ENCODE data around the gene CLINT1. TPM values are rescaled to one million over a fixed set of nuclear protein-coding genes. Genes with fewer than 3 reads are reported as not detected.

CLINT1 gene
- total and polyA plus RNA-seq, 2 experiments from 2014 or later: 71.7 to 101 TPM

DNA sequence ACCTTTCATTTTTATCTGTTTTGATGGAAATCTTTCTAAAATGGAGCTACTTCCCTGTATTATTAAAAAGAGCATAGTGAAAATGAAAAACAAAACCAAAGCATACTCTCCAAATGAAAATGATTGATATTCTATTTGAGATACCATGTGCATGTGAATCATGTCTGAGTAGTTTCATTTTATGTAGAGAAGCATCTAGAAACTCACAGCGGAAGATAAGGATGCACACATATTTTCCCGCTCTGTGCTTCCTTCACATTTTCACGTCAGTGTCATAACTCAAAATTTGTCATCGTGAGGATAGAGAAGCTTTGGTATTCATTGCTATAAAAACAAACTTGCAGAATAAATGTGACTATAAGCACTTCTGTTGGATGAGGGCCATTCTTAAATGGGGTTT, 34.0 kb upstream of the CLINT1 start:
- Histone ChIP-seq H3K4me2 (no peak overlapping the region), H3K36me3 (ENCODE audit: insufficient read depth) (no peaks in the 10 kb centered on the region), H3K27me3 (ENCODE audit: insufficient read depth) (no peaks in the 10 kb centered on the region), H2AFZ (no peak overlapping the region), H3K79me2 (replicated peaks; ENCODE audit: insufficient read depth) (no peaks in the 10 kb centered on the region), H3K27ac (ENCODE audit: low read depth) (no peak overlapping the region), H3K4me1 (ENCODE audit: insufficient read depth) (peaks cover 4% of the 10 kb centered on the region; the same call in 1 of the 2 replicates), H4K20me1 (replicated peaks; ENCODE audit: insufficient read depth) (no peaks in the 10 kb centered on the region), H3K9me2 (ENCODE audit: insufficient read depth) (no peaks in the 10 kb centered on the region), H3F3A (replicated peaks; ENCODE audit: low read depth) (no peaks in the 10 kb centered on the region), H3K4me3 (no peak overlapping the region)
- H3K36me3 Mint-ChIP-seq (ENCODE audit: low read depth): no peaks in the 10 kb centered on the region
- DNase-seq (ENCODE audit: low spot score): no peak
- no peaks in the 10 kb centered on the region for H3K4me1 Mint-ChIP-seq
- no peaks in the 10 kb centered on the region; the same call in 1 of the 3 replicates for H3K9me3 Mint-ChIP-seq
- no peak for ATAC-seq
- no peaks in the 10 kb centered on the region for H3K27me3 Mint-ChIP-seq (ENCODE audit: insufficient read depth, low read depth, poor library complexity)
- H3K4me3 Mint-ChIP-seq: no peak overlapping the region
- no peak overlapping the region for H3K27ac Mint-ChIP-seq
- TF ChIP-seq EZH2phosphoT487 (IDR thresholded peaks at IDR 0.05; ENCODE audit: unreplicated experiment) (no peak), JUNB (IDR thresholded peaks at IDR 0.05; ENCODE audit: unreplicated experiment) (no peak), CREB1 (CRISPR knock-in tag; IDR thresholded peaks at IDR 0.05; ENCODE audit: low read depth) (no peak), POLR2AphosphoS5 (IDR thresholded peaks at IDR 0.05; ENCODE audit: low read depth) (no peak), ZNF114 (CRISPR knock-in tag; IDR thresholded peaks at IDR 0.05) (no peak), STAT1 (IDR thresholded peaks at IDR 0.05; ENCODE audit: unreplicated experiment) (no peak), NANOG (IDR thresholded peaks at IDR 0.05; ENCODE audit: borderline replicate concordance) (no peak), EZH2 (IDR thresholded peaks at IDR 0.05; ENCODE audit: low read depth, unreplicated experiment) (no peak)
- TF ChIP-seq, protein P1, sequence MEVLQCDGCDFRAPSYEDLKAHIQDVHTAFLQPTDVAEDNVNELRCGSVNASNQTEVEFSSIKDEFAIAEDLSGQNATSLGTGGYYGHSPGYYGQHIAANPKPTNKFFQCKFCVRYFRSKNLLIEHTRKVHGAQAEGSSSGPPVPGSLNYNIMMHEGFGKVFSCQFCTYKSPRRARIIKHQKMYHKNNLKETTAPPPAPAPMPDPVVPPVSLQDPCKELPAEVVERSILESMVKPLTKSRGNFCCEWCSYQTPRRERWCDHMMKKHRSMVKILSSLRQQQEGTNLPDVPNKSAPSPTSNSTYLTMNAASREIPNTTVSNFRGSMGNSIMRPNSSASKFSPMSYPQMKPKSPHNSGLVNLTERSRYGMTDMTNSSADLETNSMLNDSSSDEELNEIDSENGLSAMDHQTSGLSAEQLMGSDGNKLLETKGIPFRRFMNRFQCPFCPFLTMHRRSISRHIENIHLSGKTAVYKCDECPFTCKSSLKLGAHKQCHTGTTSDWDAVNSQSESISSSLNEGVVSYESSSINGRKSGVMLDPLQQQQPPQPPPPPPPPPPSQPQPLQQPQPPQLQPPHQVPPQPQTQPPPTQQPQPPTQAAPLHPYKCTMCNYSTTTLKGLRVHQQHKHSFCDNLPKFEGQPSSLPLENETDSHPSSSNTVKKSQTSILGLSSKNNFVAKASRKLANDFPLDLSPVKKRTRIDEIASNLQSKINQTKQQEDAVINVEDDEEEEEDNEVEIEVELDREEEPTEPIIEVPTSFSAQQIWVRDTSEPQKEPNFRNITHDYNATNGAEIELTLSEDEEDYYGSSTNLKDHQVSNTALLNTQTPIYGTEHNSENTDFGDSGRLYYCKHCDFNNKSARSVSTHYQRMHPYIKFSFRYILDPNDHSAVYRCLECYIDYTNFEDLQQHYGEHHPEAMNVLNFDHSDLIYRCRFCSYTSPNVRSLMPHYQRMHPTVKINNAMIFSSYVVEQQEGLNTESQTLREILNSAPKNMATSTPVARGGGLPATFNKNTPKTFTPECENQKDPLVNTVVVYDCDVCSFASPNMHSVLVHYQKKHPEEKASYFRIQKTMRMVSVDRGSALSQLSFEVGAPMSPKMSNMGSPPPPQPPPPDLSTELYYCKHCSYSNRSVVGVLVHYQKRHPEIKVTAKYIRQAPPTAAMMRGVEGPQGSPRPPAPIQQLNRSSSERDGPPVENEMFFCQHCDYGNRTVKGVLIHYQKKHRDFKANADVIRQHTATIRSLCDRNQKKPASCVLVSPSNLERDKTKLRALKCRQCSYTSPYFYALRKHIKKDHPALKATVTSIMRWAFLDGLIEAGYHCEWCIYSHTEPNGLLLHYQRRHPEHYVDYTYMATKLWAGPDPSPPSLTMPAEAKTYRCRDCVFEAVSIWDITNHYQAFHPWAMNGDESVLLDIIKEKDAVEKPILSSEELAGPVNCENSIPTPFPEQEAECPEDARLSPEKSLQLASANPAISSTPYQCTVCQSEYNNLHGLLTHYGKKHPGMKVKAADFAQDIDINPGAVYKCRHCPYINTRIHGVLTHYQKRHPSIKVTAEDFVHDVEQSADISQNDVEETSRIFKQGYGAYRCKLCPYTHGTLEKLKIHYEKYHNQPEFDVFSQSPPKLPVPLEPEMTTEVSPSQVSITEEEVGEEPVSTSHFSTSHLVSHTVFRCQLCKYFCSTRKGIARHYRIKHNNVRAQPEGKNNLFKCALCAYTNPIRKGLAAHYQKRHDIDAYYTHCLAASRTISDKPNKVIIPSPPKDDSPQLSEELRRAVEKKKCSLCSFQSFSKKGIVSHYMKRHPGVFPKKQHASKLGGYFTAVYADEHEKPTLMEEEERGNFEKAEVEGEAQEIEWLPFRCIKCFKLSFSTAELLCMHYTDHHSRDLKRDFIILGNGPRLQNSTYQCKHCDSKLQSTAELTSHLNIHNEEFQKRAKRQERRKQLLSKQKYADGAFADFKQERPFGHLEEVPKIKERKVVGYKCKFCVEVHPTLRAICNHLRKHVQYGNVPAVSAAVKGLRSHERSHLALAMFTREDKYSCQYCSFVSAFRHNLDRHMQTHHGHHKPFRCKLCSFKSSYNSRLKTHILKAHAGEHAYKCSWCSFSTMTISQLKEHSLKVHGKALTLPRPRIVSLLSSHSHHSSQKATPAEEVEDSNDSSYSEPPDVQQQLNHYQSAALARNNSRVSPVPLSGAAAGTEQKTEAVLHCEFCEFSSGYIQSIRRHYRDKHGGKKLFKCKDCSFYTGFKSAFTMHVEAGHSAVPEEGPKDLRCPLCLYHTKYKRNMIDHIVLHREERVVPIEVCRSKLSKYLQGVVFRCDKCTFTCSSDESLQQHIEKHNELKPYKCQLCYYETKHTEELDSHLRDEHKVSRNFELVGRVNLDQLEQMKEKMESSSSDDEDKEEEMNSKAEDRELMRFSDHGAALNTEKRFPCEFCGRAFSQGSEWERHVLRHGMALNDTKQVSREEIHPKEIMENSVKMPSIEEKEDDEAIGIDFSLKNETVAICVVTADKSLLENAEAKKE (CRISPR knock-in tag; IDR thresholded peaks at IDR 0.05): no peak
- TF ChIP-seq, protein P2, sequence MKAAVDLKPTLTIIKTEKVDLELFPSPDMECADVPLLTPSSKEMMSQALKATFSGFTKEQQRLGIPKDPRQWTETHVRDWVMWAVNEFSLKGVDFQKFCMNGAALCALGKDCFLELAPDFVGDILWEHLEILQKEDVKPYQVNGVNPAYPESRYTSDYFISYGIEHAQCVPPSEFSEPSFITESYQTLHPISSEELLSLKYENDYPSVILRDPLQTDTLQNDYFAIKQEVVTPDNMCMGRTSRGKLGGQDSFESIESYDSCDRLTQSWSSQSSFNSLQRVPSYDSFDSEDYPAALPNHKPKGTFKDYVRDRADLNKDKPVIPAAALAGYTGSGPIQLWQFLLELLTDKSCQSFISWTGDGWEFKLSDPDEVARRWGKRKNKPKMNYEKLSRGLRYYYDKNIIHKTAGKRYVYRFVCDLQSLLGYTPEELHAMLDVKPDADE (IDR thresholded peaks at IDR 0.05): no peak
- TF ChIP-seq, protein P3, sequence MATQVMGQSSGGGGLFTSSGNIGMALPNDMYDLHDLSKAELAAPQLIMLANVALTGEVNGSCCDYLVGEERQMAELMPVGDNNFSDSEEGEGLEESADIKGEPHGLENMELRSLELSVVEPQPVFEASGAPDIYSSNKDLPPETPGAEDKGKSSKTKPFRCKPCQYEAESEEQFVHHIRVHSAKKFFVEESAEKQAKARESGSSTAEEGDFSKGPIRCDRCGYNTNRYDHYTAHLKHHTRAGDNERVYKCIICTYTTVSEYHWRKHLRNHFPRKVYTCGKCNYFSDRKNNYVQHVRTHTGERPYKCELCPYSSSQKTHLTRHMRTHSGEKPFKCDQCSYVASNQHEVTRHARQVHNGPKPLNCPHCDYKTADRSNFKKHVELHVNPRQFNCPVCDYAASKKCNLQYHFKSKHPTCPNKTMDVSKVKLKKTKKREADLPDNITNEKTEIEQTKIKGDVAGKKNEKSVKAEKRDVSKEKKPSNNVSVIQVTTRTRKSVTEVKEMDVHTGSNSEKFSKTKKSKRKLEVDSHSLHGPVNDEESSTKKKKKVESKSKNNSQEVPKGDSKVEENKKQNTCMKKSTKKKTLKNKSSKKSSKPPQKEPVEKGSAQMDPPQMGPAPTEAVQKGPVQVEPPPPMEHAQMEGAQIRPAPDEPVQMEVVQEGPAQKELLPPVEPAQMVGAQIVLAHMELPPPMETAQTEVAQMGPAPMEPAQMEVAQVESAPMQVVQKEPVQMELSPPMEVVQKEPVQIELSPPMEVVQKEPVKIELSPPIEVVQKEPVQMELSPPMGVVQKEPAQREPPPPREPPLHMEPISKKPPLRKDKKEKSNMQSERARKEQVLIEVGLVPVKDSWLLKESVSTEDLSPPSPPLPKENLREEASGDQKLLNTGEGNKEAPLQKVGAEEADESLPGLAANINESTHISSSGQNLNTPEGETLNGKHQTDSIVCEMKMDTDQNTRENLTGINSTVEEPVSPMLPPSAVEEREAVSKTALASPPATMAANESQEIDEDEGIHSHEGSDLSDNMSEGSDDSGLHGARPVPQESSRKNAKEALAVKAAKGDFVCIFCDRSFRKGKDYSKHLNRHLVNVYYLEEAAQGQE (IDR thresholded peaks at IDR 0.05; ENCODE audit: unreplicated experiment): no peak
- TF ChIP-seq, protein P4, sequence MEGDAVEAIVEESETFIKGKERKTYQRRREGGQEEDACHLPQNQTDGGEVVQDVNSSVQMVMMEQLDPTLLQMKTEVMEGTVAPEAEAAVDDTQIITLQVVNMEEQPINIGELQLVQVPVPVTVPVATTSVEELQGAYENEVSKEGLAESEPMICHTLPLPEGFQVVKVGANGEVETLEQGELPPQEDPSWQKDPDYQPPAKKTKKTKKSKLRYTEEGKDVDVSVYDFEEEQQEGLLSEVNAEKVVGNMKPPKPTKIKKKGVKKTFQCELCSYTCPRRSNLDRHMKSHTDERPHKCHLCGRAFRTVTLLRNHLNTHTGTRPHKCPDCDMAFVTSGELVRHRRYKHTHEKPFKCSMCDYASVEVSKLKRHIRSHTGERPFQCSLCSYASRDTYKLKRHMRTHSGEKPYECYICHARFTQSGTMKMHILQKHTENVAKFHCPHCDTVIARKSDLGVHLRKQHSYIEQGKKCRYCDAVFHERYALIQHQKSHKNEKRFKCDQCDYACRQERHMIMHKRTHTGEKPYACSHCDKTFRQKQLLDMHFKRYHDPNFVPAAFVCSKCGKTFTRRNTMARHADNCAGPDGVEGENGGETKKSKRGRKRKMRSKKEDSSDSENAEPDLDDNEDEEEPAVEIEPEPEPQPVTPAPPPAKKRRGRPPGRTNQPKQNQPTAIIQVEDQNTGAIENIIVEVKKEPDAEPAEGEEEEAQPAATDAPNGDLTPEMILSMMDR (conservative IDR thresholded peaks at IDR 0.05; ENCODE audit: low read depth in 2 of 2): no peak
